ENCODE results near the gene EPS8L3. TPM values are rescaled to one million over a fixed set of nuclear protein-coding genes. Genes with fewer than 3 reads are reported as not detected.
A peak's percentile ranks its signal among the peaks of the same experiment; 100 is the strongest.

EPS8L3 gene
- total and polyA plus RNA-seq, 10 of the 15 experiments (the other 5 are each of a cell fraction or from before 2014, with no cell fraction given): not detected

- FAIRE-seq: no peak
- ATAC-seq: no peak
- H3K4me2 ChIP-seq (ENCODE audit: control insufficient read depth, insufficient read depth): no peak overlapping the region
These were observed 690 bp downstream of the EPS8L3 start for GRCh38 chr1:109762821-109763645.

More at GRCh38 chr1:109762821-109763645, 690 bp downstream of the EPS8L3 start:
- H3K4me3 ChIP-seq: no peak overlapping the region
- no peaks in the 10 kb centered on the region for H3K4me1 ChIP-seq (ENCODE audit: control insufficient read depth, insufficient read depth, low read length)
- H3K9me3 ChIP-seq (replicated peaks; ENCODE audit: control insufficient read depth, insufficient read depth, low read length): no peaks in the 10 kb centered on the region
- POLR2A ChIA-PET: no interaction called here
- no peak overlapping the region for H2AFZ ChIP-seq (ENCODE audit: control insufficient read depth, low read depth, low read length)
- DNase-seq (ENCODE audit: low read depth, low spot score): no peak
- no peaks in the 10 kb centered on the region; a peak in 1 of 4 replicates for H3K27me3 ChIP-seq (replicated peaks in 1 of 2; ENCODE audit: control insufficient read depth in 2 of 2, insufficient read depth in 2 of 2, low read length in 1 of 2)
- SMC1A ChIA-PET (ENCODE audit: uncharacterized antibody, unreplicated experiment): interaction anchor here (2.7 kb wide), 1 partner anchor 123 kb away, joined by 8 read pairs; no protein-coding TSS in a partner anchor
- CTCF ChIA-PET: interaction anchor here (0.9 to 1.4 kb wide), 2 partner anchors 10 to 221 kb away, joined by 3 read pairs; partner anchors contain the start of gene AHCYL1
- RAD21 ChIA-PET (ENCODE audit: unreplicated experiment): interaction anchor here (1.0 kb wide), 1 partner anchor 221 kb away, joined by 3 read pairs; no protein-coding TSS in a partner anchor
- H3K27ac ChIP-seq (ENCODE audit: control insufficient read depth, insufficient read depth): no peak overlapping the region
- 58% methylated on average over 10 of the region's 11 CpGs for WGBS (ENCODE audit: insufficient coverage, insufficient replicate concordance, low lambda C conversion rate, missing lambda C conversion rate)
- H3K9ac ChIP-seq (ENCODE audit: control insufficient read depth, insufficient read depth, low read length): no peak overlapping the region
- intact Hi-C loops (cut with micrococcal nuclease; ENCODE audit: unreplicated experiment) (no loop called here), in situ Hi-C loops (cut with MboI) (no loop called here)
- TF ChIP-seq SPI1 (IDR thresholded peaks at IDR 0.05; ENCODE audit: borderline replicate concordance, insufficient read depth, low read depth, low read length) (peak; percentile 57; the same call in 1 of the 2 replicates), NR2C2 (IDR thresholded peaks at IDR 0.05; ENCODE audit: borderline replicate concordance, control insufficient read depth, insufficient read length, low read depth) (no peak), RB1 (IDR thresholded peaks at IDR 0.05; ENCODE audit: borderline replicate concordance) (no peak), ZNF592 (IDR thresholded peaks at IDR 0.05) (no peak), CBX5 (IDR thresholded peaks at IDR 0.05; ENCODE audit: low read depth) (no peak), RELB (IDR thresholded peaks at IDR 0.05; ENCODE audit: low read depth) (no peak)
- H4K20me1 ChIP-seq (ENCODE audit: control insufficient read depth, insufficient read depth): no peaks in the 10 kb centered on the region
- no TSS peak for BruUV-seq (replicated peaks)
- H3K79me2 ChIP-seq (ENCODE audit: control insufficient read depth, insufficient read depth, low read length): no peaks in the 10 kb centered on the region
- no peaks in the 10 kb centered on the region for H3K36me3 ChIP-seq (ENCODE audit: control insufficient read depth in 2 of 2, insufficient read depth in 2 of 2, low read length in 1 of 2)

All from GM12878 (cell line).